RWPE2 (cell line): ENCODE data around the gene CADM4.

Experiments used
- ATAC-seq: fragments of 200-7000 bp; cut with Tn5 transposase; 3 replicates; pipeline ENCODE4 v1.9.1; 2021; ENCODE audit warnings: low read depth
- DNase-seq: peaks from one replicate; pipeline ENCODE4 v3.0.0-alpha.2; 2020; ENCODE audit warnings: low spot score
- H3K27ac ChIP-seq: fragments of 450-650 bp; 2 replicates; pipeline ENCODE4 v1.5.1; 2017; ENCODE audit warnings: mild to moderate bottlenecking; ENCODE audit not compliant: poor library complexity, severe bottlenecking
- H3K27me3 ChIP-seq: fragments of 250-450 bp; sonication (Bioruptor Pico); 2 replicates; pipeline ENCODE4 v1.5.1; 2021; ENCODE audit warnings: mild to moderate bottlenecking, moderate library complexity; ENCODE audit not compliant: insufficient read depth, poor library complexity, severe bottlenecking
- H3K36me3 ChIP-seq: fragments of 250-450 bp; sonication (Bioruptor Pico); 2 replicates; pipeline ENCODE4 v1.5.1; 2020; ENCODE audit warnings: low read depth, mild to moderate bottlenecking, moderate library complexity
- H3K4me1 ChIP-seq: fragments of 250-450 bp; sonication (Bioruptor Pico); 2 replicates; pipeline ENCODE4 v1.5.1; 2021; ENCODE audit warnings: mild to moderate bottlenecking, moderate library complexity; ENCODE audit not compliant: insufficient read depth, poor library complexity, severe bottlenecking
- H3K4me3 ChIP-seq: fragments of 250-450 bp; sonication (Bioruptor Pico); 2 replicates; pipeline ENCODE4 v1.5.1; 2021; ENCODE audit warnings: mild to moderate bottlenecking, moderate library complexity; ENCODE audit not compliant: severe bottlenecking
- H3K9me3 ChIP-seq: fragments of 250-450 bp; sonication (Bioruptor Pico); 2 replicates; pipeline ENCODE4 v1.5.1; 2021; ENCODE audit warnings: mild to moderate bottlenecking, moderate library complexity; ENCODE audit not compliant: severe bottlenecking
- CTCF ChIP-seq: fragments of 450-650 bp; IDR thresholded peaks from one replicate; pipeline ENCODE4 v1.5.1; 2017; ENCODE audit warnings: mild to moderate bottlenecking, moderate library complexity; ENCODE audit not compliant: poor library complexity, severe bottlenecking

CADM4 gene

GRCh38 chr19:43594081-43594697, 45.5 kb downstream of the CADM4 start:
- ATAC-seq (no peak), DNase-seq (no peak)
- TF ChIP-seq CTCF = no peak
- no peaks in the 10 kb centered on the region for H3K9me3 ChIP-seq
- peak overlapping the region; percentile 59 for H3K4me3 ChIP-seq
- no peak overlapping the region for H3K27ac ChIP-seq
- H3K36me3 ChIP-seq = peaks cover 22% of the 10 kb centered on the region
- H3K4me1 ChIP-seq = no peaks in the 10 kb centered on the region
- no peaks in the 10 kb centered on the region for H3K27me3 ChIP-seq

- peaks cover 22% of the 10 kb centered on the region for H3K36me3 ChIP-seq
- no peaks in the 10 kb centered on the region for H3K9me3 ChIP-seq
- no peak overlapping the region for H3K4me3 ChIP-seq
- ATAC-seq = no peak
- no peaks in the 10 kb centered on the region for H3K4me1 ChIP-seq
- no peak overlapping the region for H3K27ac ChIP-seq
- H3K27me3 ChIP-seq = no peaks in the 10 kb centered on the region
- TF ChIP-seq CTCF = no peak
- no peak for DNase-seq
Observed at GRCh38 chr19:43592800-43593350, 46.8 kb downstream of the CADM4 start.

- no peak for TF ChIP-seq CTCF
- ATAC-seq (no peak), DNase-seq (no peak)
- Histone ChIP-seq H3K36me3 (peaks cover 22% of the 10 kb centered on the region), H3K4me3 (no peak overlapping the region), H3K27me3 (no peaks in the 10 kb centered on the region), H3K27ac (no peak overlapping the region), H3K9me3 (no peaks in the 10 kb centered on the region), H3K4me1 (no peaks in the 10 kb centered on the region)
Observed at GRCh38 chr19:43591904-43592772, 47.5 kb downstream of the CADM4 start.

- H3K27me3 ChIP-seq = no peaks in the 10 kb centered on the region
- ATAC-seq (no peak), DNase-seq (no peak)
- TF ChIP-seq CTCF = no peak
- H3K27ac ChIP-seq = no peak overlapping the region
- H3K4me1 ChIP-seq = no peaks in the 10 kb centered on the region
- H3K36me3 ChIP-seq = peaks cover 21% of the 10 kb centered on the region
- H3K4me3 ChIP-seq = no peak overlapping the region
- H3K9me3 ChIP-seq = no peaks in the 10 kb centered on the region
Observed at GRCh38 chr19:43589678-43590077, 50.0 kb downstream of the CADM4 start.
